ENCODE measurements around the gene SAMD9.
A peak's percentile ranks its signal among the peaks of the same experiment; 100 is the strongest.
"Not testable (repeated sequence)": the region's sequence is repeated elsewhere in the genome, so short reads cannot be mapped to it uniquely, and the experiment has no call there.

The SAMD9 gene

GRCh38 chr7:93117852-93118530, at the start of gene SAMD9:
SAMD9 (minus strand) TSS chr7:93117979; CDS start chr7:93106097, 11,882 bp downstream.
- DNase-seq: peak; percentile 71 to 83

DNA sequence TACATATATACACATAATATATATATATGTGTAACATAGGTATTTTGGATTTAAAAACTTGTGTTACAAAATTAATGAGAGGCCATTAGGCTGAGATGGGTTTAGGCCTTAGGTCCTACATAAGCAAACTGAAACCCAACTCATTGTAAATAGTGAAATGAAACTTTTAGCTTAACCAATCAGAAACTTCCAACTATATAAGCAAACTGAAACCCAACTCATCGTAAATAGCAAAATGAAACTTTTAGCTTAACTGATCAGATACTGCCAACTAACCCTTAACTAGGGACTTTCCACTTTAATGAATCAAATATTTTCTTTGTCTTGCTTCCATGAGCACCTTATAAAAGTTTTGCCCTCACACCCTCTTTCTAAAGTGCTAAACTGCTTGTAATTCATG, 47.7 kb upstream of the SAMD9 start:
- DNase-seq: peak in 1 of 2 donors; percentile 48

DNA sequence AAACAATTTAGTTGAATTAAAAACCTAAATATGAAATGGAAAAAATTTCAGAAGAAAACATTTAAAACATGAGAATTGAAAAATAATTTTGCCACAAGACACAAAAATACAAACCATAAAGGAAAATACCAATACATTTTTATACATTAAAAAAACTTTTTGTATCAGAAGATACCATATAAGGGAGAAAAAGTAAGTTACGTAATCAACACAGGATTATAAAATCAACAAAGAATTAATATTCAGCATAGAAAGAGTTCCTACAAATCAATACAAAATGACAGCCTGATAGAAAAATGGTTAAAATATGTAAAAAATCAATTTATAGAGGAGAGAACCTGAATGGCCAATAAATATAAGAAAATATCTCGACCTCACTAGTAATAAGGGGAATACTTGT, 47.0 kb upstream of the SAMD9 start:
- no peak for DNase-seq

GRCh38 chr7:93161181-93161762, 43.5 kb upstream of the SAMD9 start:
- no peak for DNase-seq

- no peak for DNase-seq
These were observed 42.6 kb upstream of the SAMD9 start for GRCh38 chr7:93160410-93160809.

- no peak for DNase-seq
These were observed 41.7 kb upstream of the SAMD9 start for GRCh38 chr7:93159490-93159889.

- DNase-seq: no peak
These were observed 39.1 kb upstream of the SAMD9 start for GRCh38 chr7:93156884-93157283.

- no peak for DNase-seq
These were observed 32.5 kb upstream of the SAMD9 start for GRCh38 chr7:93150200-93150835.

GRCh38 chr7:93148727-93149126, 30.9 kb upstream of the SAMD9 start:
- no peak for DNase-seq

DNA sequence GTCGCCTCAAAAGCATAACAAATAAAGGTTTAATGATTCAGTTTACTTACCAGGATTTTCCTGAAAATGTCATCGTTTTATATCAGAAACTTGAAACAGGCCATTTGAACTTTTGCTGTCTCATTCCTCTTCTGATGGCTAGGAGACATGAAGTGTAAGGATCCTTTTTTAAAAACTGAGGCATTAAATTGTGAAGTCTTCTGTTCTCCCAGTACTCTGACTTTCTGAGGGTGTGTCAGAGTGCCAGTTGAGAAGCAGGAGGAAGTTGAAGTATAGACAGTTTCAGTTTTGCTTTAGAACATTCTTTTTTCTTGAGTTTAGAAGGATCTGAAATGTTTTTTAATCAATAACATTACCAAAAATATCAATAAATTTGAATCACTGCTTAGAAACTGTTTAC, 30.4 kb upstream of the SAMD9 start, which contains the start of gene SAMD9L:
SAMD9L (minus strand) TSS at position 242 of the 400 bp plus-strand sequence. CDS start 12,414 bp downstream, outside the sequence.
- DNase-seq: peak in 1 of 2 donors; percentile 34

- peak; percentile 15 to 49 for DNase-seq
These were observed 29.6 kb upstream of the SAMD9 start for GRCh38 chr7:93147363-93147762.

DNA sequence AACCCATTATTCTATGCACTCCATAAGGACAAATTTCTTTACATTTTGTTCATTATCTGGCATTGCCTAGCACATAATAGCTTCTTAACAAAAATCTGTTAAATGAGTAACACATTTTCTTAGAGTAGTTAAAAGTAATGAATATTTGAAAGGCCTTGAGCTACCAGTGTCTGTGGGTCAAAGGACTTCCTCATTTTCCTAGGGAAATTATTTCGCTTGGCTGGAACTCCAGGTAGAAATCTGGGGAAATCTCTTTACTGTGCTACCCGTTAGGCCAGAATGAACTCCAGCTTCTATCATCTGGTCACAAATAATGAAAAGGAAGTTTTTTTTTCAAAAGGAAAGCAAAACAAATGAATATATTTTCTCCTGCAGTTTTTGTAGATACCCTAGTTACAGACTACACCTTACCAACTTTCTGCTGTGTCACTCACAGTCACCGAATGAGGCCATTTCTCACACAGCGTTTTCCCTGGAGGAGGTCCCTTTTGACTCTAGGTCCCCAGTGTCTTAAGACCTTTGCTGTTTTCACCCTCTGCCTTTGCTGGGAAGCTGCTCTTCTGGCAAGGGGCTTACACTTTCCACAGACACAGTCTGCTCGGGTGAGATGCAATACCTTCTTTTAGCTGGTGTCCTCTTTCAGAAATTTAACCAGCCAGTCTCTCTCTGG, 28.8 kb upstream of the SAMD9 start:
- no peak for DNase-seq

- DNase-seq: no peak
These were observed 28.3 kb upstream of the SAMD9 start for GRCh38 chr7:93146036-93146435.

DNA sequence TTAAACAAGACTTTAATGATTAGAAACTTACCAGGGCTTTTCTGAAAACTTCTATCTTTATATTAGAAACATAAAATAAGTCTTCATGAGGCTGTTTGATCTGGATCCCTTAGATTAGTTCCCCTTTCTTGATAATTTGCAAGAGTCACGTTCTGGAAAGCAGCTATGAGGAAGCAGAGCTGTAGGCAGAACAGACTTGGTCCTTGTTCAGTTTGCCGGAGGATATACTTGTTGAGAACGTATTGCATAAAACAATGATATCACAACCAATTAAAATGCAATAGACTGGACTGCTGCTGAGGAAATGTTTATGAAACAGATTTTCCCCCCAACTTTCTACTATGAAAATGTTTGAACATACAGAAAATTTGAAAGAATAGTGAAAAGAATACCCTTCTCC, 27.6 kb upstream of the SAMD9 start:
- no peak for DNase-seq

GRCh38 chr7:93142127-93142526, 24.3 kb upstream of the SAMD9 start:
- DNase-seq: no peak

- DNase-seq: no peak
These were observed 22.9 kb upstream of the SAMD9 start for GRCh38 chr7:93140582-93141191.

DNA sequence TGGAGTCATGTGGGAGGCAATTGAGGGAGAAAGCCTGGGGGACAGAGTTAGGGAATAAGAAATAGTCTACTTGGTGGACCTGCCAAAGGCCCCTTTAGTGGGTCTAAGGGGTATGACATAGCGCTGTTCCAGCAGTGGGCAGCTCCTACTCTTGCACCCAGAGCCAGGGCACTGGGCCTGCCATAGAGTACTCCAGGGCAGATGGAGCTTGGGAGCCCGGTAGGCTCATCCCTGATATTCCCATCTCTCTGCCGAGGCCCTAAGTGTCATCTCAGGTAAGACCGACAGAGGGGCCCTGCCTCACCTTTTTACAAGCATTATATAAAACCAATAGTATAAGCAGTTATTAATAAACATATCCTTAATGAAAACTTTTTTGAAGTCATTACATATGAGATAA, 20.8 kb upstream of the SAMD9 start:
- DNase-seq: no peak

DNA sequence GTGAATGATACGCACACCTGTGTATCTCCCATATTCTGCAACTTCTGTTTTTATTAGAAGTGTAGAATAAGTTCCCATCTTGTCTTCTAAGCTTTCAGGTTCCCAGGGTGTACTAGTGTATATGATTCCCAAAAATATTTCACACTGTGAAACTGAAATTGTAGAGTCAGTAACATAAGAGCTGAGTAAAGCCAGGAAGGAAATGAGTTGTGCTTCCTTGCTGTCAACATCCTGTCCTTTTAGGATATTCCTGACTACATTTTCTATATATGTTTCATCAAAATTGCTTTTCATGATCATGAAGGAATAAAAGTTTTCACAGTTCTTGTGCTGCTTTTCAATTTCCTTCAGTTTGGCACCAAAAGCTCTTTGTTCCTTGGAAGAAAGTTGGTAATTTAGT, 15.2 kb upstream of the SAMD9 start:
- DNase-seq: no peak

DNA sequence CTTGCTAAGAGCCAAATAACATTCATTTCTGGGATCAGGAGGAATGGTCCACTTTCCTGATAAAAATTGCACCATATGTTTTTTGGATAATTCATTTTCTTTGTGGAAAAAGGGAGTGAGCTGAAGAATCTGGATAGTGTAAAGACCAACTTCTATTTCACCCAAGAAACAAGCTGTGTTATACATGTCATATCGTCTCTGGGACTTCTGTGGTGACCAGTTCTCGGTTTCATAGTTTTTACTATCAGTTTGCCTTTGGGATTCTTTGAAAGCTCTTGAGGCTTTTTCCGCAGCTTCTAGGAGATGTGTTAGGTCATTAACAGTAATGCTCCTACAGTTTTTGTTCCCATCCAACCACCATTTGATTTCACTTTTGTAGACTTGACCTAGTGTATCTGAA, 14.4 kb upstream of the SAMD9 start:
- DNase-seq: no peak

- not testable (repeated sequence) for DNase-seq
These were observed 9.2 kb upstream of the SAMD9 start for GRCh38 chr7:93126954-93127353.

- DNase-seq: not testable (repeated sequence)
These were observed 5.8 kb upstream of the SAMD9 start for GRCh38 chr7:93123532-93123931.

- no peak for DNase-seq
These were observed 3.1 kb upstream of the SAMD9 start for GRCh38 chr7:93120592-93121549.
